HepG2 (cell line): ENCODE measurements around the gene IFI27L2. TPM values are rescaled to one million over a fixed set of nuclear protein-coding genes. Genes with fewer than 3 reads are reported as not detected.

ENCODE experiments used
- BORCS8-MEF2B ChIP-seq: sonication (generic); formaldehyde crosslinking; IDR thresholded peaks from 2 replicates; pipeline ENCODE4 v1.8.0; 2022; ENCODE audit warnings: mild to moderate bottlenecking, missing genetic modification reagents
- BRCA1 ChIP-seq: sonication (generic); formaldehyde crosslinking; IDR thresholded peaks from 2 replicates; pipeline ENCODE4 v1.4.0; 2020; ENCODE audit warnings: missing genetic modification reagents
- CBX5 ChIP-seq: sonication (generic); formaldehyde crosslinking; IDR thresholded peaks from 2 replicates; pipeline ENCODE4 v1.4.0; 2020; ENCODE audit warnings: missing genetic modification reagents, borderline replicate concordance
- DNMT1 ChIP-seq: sonication (generic); formaldehyde crosslinking; IDR thresholded peaks from 2 replicates; pipeline ENCODE4 v1.5.1; 2020; ENCODE audit warnings: mild to moderate bottlenecking, missing genetic modification reagents
- ETV5 ChIP-seq: IDR thresholded peaks from 2 replicates; pipeline ENCODE4 v1.6.1; 2018; ENCODE audit warnings: missing biosample characterization, missing genetic modification reagents, inconsistent platforms, borderline replicate concordance
- FOSL2 ChIP-seq: sonication (generic); formaldehyde crosslinking; IDR thresholded peaks from 2 replicates; pipeline ENCODE4 v1.4.0; 2020; ENCODE audit warnings: missing genetic modification reagents
- FOXO1 ChIP-seq: sonication (generic); formaldehyde crosslinking; IDR thresholded peaks from 2 replicates; pipeline ENCODE4 v1.4.0; 2020; ENCODE audit warnings: missing genetic modification reagents
- GABPB1 ChIP-seq: IDR thresholded peaks from 2 replicates; pipeline ENCODE4 v1.6.1; 2016; ENCODE audit warnings: mild to moderate bottlenecking, missing genetic modification reagents, moderate library complexity, missing compliant biosample characterization
- HES4 ChIP-seq: sonication (generic); formaldehyde crosslinking; IDR thresholded peaks from 2 replicates; pipeline ENCODE4 v1.9.0; 2021; ENCODE audit warnings: mild to moderate bottlenecking, missing genetic modification reagents, borderline replicate concordance
- HNF1B ChIP-seq: sonication (generic); formaldehyde crosslinking; IDR thresholded peaks from 2 replicates; pipeline ENCODE4 v1.5.1; 2020; ENCODE audit warnings: mild to moderate bottlenecking, moderate library complexity, missing genetic modification reagents
- KLF11 ChIP-seq: IDR thresholded peaks from 2 replicates; pipeline ENCODE4 v1.6.1; 2016; ENCODE audit warnings: missing compliant biosample characterization
- MXI1 ChIP-seq: IDR thresholded peaks from 3 replicates; pipeline ENCODE4 v1.6.1; 2012; ENCODE audit warnings: low read depth, low read length, inconsistent platforms, borderline replicate concordance
- NFYB ChIP-seq: sonication (generic); formaldehyde crosslinking; IDR thresholded peaks from 2 replicates; pipeline ENCODE4 v1.4.0; 2020; ENCODE audit warnings: missing genetic modification reagents
- NONO ChIP-seq, 2 experiments: fragments of 450-650 bp in 1 of 2; sonication (generic) in 1 of 2; formaldehyde crosslinking in 1 of 2; IDR thresholded peaks in 1 of 2; conservative IDR thresholded peaks in 1 of 2; 2 replicates each; pipeline versions ENCODE4 v1.6.1 to v1.8.0; 2017 to 2022; ENCODE audit warnings: mild to moderate bottlenecking in 1 of 2, missing genetic modification reagents in 1 of 2, moderate library complexity in 1 of 2
- RAD21 ChIP-seq: fragments of 450-650 bp; formaldehyde crosslinking; IDR thresholded peaks from 2 replicates; pipeline ENCODE4 v1.5.0; 2020; ENCODE audit warnings: mild to moderate bottlenecking
- YEATS2 ChIP-seq: sonication (generic); formaldehyde crosslinking; IDR thresholded peaks from 2 replicates; pipeline ENCODE4 v1.4.0; 2020; ENCODE audit warnings: missing genetic modification reagents, borderline replicate concordance
- ZNF616 ChIP-seq: sonication (generic); formaldehyde crosslinking; IDR thresholded peaks from 2 replicates; pipeline ENCODE4 v1.5.0; 2020; ENCODE audit warnings: low read depth, mild to moderate bottlenecking, missing genetic modification reagents
- ZNF782 ChIP-seq: sonication (generic); formaldehyde crosslinking; IDR thresholded peaks from 2 replicates; pipeline ENCODE4 v1.4.0; 2020; ENCODE audit warnings: missing genetic modification reagents, mild to moderate bottlenecking, borderline replicate concordance
- ZNF792 ChIP-seq: IDR thresholded peaks from 2 replicates; pipeline ENCODE4 v1.6.1; 2016
- ZNF883 ChIP-seq: sonication (generic); formaldehyde crosslinking; IDR thresholded peaks from 2 replicates; pipeline ENCODE4 v1.5.1; 2020; ENCODE audit warnings: mild to moderate bottlenecking, missing genetic modification reagents; ENCODE audit errors: not compliant biosample characterization
- polyA plus RNA-seq, 8 experiments: library from polyadenylated mRNA; depleted of rRNA in 3 of 8; stranded (reverse) in 7 of 8; unstranded in 1 of 8; fragments of >200 nt; fragmentation: Illumina TruSeq in 4 of 8; extraction: Trizol in 4 of 8; gene quantifications; 2 replicates each; pipeline versions ENCODE4 v1.2.1 to v1.2.3, GENCODE V29; 2011 to 2016; ENCODE audit warnings: low read depth in 4 of 8, missing spikeins in 1 of 8, mixed read lengths in 1 of 8; ENCODE audit not compliant: insufficient read depth in 1 of 8
- total RNA-seq, 5 experiments: library from RNA; depleted of rRNA; stranded (reverse); fragments of >200 nt; fragmentation: Illumina TruSeq; extraction: Trizol; gene quantifications; 2 replicates each; pipeline ENCODE4 v1.2.3, GENCODE V29; 2016; ENCODE audit warnings: low read depth in 1 of 5
- TF ChIP-seq, protein P1 (sequence below): sonication (generic); formaldehyde crosslinking; IDR thresholded peaks from 2 replicates; pipeline ENCODE4 v1.4.0; 2020; ENCODE audit warnings: missing genetic modification reagents
- TF ChIP-seq, protein P2 (sequence below): sonication (generic); formaldehyde crosslinking; IDR thresholded peaks from 2 replicates; pipeline ENCODE4 v1.4.0; 2020; ENCODE audit warnings: missing genetic modification reagents
- TF ChIP-seq, protein P3 (sequence below): IDR thresholded peaks from 2 replicates; pipeline ENCODE4 v1.6.1; 2018; ENCODE audit warnings: missing genetic modification reagents

The IFI27L2 gene
- total and polyA plus RNA-seq, 2 of the 13 experiments (the other 11 are each of a cell fraction or from before 2014, with no cell fraction given), result 4.3 to 4.8 TPM

GRCh38 chr14:94136575-94137331, 7.3 kb upstream of the IFI27L2 start (continued):
- TF ChIP-seq YEATS2 (CRISPR knock-in tag) (0 out of 2 replicates have a peak, but pooled peaks have one; percentile 35), ZNF792 (CRISPR knock-in tag) (peak; percentile 52; the same call in 1 of the 2 replicates), DNMT1 (CRISPR knock-in tag) (no peak), KLF11 (no peak), MXI1 (0 out of 3 replicates have a peak, but pooled peaks have one; percentile 26), CBX5 (peak; percentile 75; the same call in 1 of the 2 replicates), ZNF883 (no peak), ZNF616 (CRISPR knock-in tag) (no peak), HES4 (CRISPR knock-in tag) (no peak), FOSL2 (CRISPR knock-in tag) (peak; percentile 53), RAD21 (CRISPR knock-in tag) (peak; percentile 95), NONO (IDR thresholded peaks at IDR 0.05) (no peak), NONO (CRISPR knock-in tag; conservative IDR thresholded peaks at IDR 0.05) (peak; percentile 39; the same call in 1 of the 2 replicates), HNF1B (CRISPR knock-in tag) (peak; percentile 68), ETV5 (CRISPR knock-in tag) (0 out of 2 replicates have a peak, but pooled peaks have one; percentile 17), BORCS8-MEF2B (CRISPR knock-in tag) (0 out of 2 replicates have a peak, but pooled peaks have one; percentile 42), NFYB (no peak), ZNF782 (no peak), BRCA1 (CRISPR knock-in tag) (peak; percentile 72; the same call in 1 of the 2 replicates), GABPB1 (CRISPR knock-in tag) (peak; percentile 19; the same call in 1 of the 2 replicates), FOXO1 (CRISPR knock-in tag) (peak; percentile 62; the same call in 1 of the 2 replicates)
- TF ChIP-seq, protein P1, sequence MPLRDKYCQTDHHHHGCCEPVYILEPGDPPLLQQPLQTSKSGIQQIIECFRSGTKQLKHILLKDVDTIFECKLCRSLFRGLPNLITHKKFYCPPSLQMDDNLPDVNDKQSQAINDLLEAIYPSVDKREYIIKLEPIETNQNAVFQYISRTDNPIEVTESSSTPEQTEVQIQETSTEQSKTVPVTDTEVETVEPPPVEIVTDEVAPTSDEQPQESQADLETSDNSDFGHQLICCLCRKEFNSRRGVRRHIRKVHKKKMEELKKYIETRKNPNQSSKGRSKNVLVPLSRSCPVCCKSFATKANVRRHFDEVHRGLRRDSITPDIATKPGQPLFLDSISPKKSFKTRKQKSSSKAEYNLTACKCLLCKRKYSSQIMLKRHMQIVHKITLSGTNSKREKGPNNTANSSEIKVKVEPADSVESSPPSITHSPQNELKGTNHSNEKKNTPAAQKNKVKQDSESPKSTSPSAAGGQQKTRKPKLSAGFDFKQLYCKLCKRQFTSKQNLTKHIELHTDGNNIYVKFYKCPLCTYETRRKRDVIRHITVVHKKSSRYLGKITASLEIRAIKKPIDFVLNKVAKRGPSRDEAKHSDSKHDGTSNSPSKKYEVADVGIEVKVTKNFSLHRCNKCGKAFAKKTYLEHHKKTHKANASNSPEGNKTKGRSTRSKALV (CRISPR knock-in tag), result 0 out of 2 replicates have a peak, but pooled peaks have one; percentile 46
- TF ChIP-seq, protein P2, sequence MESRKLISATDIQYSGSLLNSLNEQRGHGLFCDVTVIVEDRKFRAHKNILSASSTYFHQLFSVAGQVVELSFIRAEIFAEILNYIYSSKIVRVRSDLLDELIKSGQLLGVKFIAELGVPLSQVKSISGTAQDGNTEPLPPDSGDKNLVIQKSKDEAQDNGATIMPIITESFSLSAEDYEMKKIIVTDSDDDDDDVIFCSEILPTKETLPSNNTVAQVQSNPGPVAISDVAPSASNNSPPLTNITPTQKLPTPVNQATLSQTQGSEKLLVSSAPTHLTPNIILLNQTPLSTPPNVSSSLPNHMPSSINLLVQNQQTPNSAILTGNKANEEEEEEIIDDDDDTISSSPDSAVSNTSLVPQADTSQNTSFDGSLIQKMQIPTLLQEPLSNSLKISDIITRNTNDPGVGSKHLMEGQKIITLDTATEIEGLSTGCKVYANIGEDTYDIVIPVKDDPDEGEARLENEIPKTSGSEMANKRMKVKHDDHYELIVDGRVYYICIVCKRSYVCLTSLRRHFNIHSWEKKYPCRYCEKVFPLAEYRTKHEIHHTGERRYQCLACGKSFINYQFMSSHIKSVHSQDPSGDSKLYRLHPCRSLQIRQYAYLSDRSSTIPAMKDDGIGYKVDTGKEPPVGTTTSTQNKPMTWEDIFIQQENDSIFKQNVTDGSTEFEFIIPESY (CRISPR knock-in tag), result peak; percentile 14; the same call in 1 of the 2 replicates
- TF ChIP-seq, protein P3, sequence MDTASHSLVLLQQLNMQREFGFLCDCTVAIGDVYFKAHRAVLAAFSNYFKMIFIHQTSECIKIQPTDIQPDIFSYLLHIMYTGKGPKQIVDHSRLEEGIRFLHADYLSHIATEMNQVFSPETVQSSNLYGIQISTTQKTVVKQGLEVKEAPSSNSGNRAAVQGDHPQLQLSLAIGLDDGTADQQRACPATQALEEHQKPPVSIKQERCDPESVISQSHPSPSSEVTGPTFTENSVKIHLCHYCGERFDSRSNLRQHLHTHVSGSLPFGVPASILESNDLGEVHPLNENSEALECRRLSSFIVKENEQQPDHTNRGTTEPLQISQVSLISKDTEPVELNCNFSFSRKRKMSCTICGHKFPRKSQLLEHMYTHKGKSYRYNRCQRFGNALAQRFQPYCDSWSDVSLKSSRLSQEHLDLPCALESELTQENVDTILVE (CRISPR knock-in tag), result peak; percentile 66; the same call in 1 of the 2 replicates
